MM.1S (cell line): ENCODE results near the gene ZEB2.

Experiments
- CTCF ChIP-seq: fragments of 300-600 bp; sonication (generic); IDR thresholded peaks from 2 replicates; pipeline ENCODE4 v1.5.1; 2016; ENCODE audit warnings: antibody characterized with exemption, low read length, mixed read lengths
- EZH2 ChIP-seq: fragments of 300-600 bp; sonication (generic); optimal IDR thresholded peaks from 2 replicates; pipeline ENCODE3; 2017; ENCODE audit warnings: low read depth, mild to moderate bottlenecking, antibody characterized with exemption, low read length, mixed read lengths
- EZH2phosphoT487 ChIP-seq: fragments of 300-600 bp; sonication (generic); IDR thresholded peaks from 2 replicates; pipeline ENCODE4 v1.6.1; 2018; ENCODE audit warnings: antibody characterized with exemption, low read length

- TF ChIP-seq CTCF: no peak
- no peak for TF ChIP-seq EZH2
- TF ChIP-seq EZH2phosphoT487: no peak
Observed at GRCh38 chr2:144419218-144419617, 100.7 kb downstream of the ZEB2 start.
